Thyroid gland (tissue), 4 donors: ENCODE results near the gene TMEM94.

Source experiments
- CTCF ChIP-seq, 6 experiments: fragments of 200-600 bp in 3 of 6; fragments of 450-650 bp in 3 of 6; sonication (generic) in 3 of 6; IDR thresholded peaks; one replicate each; pipeline ENCODE4 v1.5.1; 2016 to 2019; ENCODE audit warnings: antibody characterized with exemption in 6 of 6, mild to moderate bottlenecking in 2 of 6, inconsistent platforms in 1 of 6, moderate library complexity in 1 of 6
- POLR2A ChIP-seq, 2 donors: fragments of 450-650 bp; IDR thresholded peaks; one replicate each; pipeline ENCODE4 v1.6.1; 2017; ENCODE audit warnings: antibody characterized with exemption in 2 of 2, mild to moderate bottlenecking in 2 of 2, moderate library complexity in 1 of 2

DNA sequence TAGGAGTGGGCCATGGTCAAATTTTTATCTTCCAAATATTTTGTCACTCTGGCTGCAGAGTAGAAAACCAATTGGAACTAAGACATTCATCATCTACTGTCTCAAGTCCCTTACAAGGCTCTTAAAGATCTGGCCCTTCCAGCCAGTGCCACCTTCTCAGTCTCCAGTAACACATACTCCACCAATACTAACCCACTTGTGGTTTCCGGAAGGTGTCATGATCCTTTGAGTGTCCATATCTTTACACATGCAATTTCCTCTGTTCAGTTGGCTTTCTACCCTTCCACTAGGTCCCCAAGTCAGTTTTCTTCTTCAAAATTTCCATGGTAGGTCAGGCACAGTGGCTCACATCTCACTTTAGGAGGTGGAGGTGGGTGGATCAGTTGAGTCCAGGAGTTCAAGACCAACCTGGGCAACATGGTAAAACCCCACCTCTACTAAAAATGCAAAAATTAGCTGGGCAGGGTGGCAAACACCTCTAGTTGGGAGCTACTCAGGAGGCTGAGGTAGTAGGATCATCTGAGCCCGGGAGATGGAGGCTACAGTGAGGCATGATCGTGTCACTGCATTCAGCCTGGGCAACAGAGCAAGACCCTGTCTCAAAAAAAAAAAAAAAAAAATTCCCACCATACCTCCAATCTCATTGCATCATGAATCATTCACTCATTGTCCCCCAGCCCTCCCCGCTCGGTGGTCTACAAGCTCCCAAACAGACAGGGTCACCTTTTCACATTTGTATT, 44.9 kb upstream of the TMEM94 start:
- no peak for TF ChIP-seq CTCF (IDR thresholded peaks at IDR 0.05)
- TF ChIP-seq POLR2A (IDR thresholded peaks at IDR 0.05) = no peak
